KBM-7 (cell line): ENCODE results near the gene TMEM126B.
A peak's percentile ranks its signal among the peaks of the same experiment; 100 is the strongest.
"Not testable (repeated sequence)": the region's sequence is repeated elsewhere in the genome, so short reads cannot be mapped to it uniquely, and the experiment has no call there.

Source experiments
- DNase-seq: peaks from one replicate; pipeline ENCODE4 v3.0.0-alpha.2; 2015
- in situ Hi-C: fragments of 300-500 bp; cut with MboI; formaldehyde crosslinking; loops from 2 replicates; pipeline ENCODE4 v1.14.3; 2020; ENCODE audit warnings: low sequenced_read_pairs, low pct_unique_long_range_greater_than_20kb, mixed read lengths

Gene TMEM126B

DNA sequence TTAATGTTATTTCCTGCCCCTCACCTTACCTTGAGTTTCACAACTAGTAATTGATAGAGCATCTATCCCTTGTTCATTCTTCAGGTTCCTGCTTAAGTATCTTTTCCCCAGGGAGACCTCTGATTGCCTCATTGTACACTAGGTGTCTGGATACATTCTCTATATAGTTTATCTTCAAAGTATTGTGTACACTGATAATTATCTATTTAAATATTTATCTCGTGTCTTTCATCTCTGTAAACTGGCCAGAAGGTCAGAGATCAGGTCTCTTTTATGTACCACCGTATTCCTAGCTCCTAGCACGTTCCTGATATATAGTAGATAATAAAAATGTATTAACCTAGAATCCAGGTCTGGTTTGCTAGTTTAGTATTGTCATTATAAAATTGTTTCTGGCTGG, 6.4 kb downstream of the TMEM126B start:
- in situ Hi-C loops, result no loop called here
- DNase-seq, result no peak

DNA sequence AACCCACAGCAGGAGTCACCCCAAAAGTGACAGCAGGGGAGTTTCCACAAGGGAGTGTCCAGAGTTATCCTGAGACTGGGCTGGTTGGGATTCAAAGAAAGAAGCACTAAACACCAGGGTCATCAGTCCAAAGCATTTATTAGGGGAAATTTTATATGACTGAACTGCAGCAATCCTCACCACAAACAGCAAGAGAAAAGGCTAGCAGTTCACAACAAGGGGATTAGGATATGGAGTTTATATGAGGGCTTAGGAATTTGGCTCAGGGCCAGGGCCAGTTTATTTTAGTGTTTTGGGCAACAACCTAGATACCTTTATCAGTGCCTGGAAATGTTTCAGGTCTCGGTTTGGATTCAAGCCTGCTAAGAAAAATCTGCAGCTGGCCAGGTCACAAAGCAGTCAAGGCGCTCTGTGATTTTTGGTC, 14.8 kb downstream of the TMEM126B start:
- in situ Hi-C loops, result no loop called here
- no peak for DNase-seq

DNA sequence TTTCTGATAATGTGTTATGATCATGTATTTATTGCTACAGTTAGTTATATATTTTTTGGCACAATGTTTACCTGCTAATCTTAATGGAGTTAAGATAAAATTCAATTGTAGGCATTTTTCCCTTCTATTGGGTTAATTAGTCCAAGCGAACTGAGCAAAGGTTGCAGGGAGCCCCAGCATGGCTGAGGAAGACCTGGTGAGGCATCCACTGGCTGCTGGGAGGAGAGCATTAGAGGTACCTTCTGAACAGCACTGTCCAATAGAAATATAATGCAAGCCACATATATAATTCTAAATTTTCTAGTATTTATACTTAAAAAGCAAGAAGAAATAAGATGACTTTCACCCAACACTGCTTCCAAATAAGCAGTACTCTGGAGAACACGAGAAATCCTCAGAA, 18.7 kb downstream of the TMEM126B start:
- in situ Hi-C loops, result no loop called here
- DNase-seq, result no peak

DNA sequence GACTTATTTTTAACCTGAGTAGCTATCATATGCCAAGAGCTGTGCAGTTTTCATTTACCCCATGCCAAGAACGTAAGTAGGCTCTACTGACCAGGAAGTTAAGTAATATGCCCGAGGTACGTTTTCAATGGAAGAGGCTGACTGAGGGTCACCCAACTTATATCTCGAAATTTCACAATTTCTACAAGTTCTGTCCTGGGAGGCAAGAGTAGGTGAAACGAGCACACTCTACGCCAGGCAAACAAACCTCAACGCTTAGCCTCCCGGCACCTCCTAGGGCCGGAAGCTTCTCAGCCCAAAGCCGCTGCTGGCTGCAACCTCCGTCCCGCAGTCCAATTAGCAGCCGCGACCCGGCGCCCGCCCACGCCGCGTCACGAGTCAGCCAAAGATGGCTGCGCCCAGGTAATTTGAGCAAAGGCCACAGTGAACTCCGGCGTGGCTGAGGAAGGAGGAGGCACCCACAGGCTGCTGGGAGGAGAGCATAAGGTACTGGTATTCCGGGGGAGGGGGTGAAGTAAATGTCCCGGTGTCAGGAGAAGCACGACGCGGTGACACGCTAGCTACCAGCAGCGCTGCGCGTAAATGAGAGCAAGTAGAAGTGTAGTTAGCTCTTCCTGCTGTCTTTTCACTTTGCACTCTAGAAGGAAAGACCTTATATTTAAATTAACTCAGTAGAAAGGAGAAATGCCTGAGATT, 19.4 kb downstream of the TMEM126B start, which contains the start of gene TMEM126A:
Gene TMEM126A, plus strand, starts transcription at position 364 of the 696 bp plus-strand sequence. CDS start 2,289 bp downstream, outside the sequence.
- in situ Hi-C loops, result no loop called here
- DNase-seq, result peak; percentile 90

DNA sequence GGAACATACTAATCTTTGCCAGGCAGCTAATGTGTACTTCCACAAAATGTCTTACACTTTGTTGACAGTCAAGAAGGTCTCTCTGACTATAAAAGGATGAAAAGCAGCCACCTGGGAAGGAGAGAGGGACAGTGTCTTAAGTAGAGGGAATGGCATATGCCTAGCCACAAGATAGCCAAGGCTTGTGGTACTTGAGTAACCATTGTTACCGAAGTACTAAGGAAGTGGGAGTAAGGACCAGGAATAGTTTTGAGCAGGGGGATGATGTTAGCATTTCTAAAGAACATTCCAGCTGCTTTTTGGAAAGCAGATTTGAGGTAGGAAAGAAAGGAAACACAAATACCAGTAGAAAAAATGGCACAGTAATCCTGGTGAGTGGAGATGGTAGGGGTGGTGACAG, 22.7 kb downstream of the TMEM126B start:
- in situ Hi-C loops, result no loop called here
- DNase-seq, result no peak

DNA sequence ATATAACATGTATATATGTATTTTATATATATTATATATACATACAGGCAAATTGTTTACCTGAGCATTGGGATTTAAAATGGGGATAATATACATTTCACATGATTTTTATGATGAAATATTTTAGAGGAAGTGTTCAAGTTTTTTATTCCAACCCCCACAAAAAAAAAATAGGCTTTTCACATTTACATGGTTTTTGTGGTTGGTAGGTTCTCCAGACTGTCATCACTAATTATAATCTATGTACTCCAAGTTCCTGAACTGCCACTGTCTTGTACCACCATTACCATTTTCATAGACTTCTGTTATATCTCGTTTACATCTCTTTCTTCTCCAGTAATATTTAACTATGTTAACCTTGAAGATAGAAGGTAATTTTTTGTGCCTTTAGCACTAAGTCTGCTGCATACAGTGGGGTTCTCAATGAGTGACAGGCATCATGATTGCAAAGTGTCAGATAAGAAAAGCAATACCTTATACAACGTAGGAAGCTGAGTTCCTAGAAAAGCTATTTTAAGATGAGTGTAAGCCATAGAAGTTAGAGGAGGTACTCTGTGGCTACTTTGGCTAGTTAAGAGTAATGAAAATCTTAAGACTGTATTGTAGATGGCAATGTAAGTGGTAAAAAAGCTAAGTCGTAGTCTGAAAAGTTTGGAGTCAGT, 24.5 kb downstream of the TMEM126B start:
- DNase-seq, result peak; percentile 77
- in situ Hi-C loops, result no loop called here

DNA sequence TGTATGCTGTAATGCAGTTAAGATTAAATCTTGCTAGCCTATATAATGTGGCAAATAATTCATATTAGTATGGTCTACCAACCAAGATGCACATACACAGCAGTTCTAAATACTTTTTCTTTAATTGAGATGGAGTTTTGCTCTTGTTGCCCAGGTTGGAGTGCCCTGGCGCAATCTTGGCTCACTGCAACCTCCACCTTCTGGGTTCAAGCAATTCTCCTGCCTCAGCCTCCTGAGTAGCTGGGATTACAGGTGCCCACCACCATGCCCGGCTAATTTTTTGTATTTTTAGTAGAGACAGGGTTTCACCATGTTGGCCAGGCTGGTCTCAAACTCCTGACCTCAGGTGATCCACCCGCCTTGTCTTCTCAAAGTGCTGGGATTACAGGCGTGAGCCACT, 25.9 kb downstream of the TMEM126B start:
- DNase-seq, in situ Hi-C loops: not testable (repeated sequence)

DNA sequence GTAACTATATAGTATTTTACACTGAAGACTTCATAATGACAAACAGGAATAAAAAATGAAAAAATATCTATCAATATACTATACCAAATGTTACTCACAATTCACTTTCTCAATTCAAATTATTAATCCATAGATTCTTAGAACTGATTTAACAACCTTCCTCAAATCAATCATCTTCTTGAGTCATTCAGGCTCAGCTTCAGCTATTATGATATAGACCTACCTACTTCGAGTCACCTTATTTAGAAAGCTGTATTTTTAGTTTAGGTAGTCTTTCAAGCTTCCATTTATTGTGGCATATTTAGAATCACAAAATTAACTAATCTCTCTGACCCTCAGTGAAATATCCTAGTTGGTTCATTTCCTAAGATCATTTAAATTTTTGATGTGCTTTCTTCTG, 28.4 kb downstream of the TMEM126B start:
- in situ Hi-C loops, result no loop called here
- no peak for DNase-seq

DNA sequence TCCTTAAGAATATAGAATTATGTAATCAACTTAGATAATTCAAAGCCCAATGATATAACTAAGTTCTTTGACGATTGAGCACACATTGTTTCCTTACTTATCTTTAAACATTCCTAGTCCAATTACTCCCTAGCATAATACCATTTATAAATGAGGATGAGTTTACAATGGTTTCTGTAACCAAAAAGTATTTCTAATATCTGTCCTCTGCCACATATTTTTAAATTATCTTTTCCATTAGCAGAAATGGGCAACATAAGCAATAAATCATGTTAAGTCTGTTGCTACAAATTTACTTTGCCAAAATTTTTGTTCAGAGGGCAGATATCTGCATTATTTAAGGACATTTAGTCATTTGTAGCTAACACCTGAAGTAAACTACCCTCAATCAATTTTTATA, 29.8 kb downstream of the TMEM126B start:
- DNase-seq, result no peak
- in situ Hi-C loops, result no loop called here

DNA sequence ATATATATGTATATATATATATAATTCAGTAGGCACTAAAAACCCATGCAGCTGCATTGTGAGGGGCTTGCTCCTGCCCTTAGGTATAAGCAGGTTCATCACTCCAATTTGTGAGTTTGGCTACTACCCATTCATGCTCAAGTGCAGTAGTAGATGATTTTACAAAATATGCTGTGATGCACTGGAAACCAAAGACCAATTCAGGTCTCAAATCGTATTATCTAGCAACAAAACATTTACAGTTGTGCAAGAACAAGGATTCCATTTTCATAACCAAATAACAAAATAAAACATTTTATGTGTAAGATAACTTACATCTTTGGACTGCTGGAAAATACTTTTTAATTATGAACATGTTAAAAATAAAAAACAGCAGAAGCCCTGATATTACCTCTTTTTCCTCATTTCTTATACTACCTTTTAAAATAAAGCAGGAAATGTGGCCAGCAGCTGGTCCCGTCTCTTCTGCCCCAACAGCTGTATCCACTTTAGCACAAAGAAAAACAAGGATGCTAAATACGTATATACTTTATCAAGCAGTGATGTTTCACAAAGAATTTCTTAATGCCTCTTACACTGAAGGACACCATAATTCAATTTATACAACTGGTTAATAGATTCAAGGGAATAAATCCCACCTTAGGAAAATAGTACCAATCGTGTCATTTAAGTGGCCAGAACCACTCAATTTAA, 33.7 kb downstream of the TMEM126B start:
- no peak for DNase-seq
- in situ Hi-C loops, result no loop called here

DNA sequence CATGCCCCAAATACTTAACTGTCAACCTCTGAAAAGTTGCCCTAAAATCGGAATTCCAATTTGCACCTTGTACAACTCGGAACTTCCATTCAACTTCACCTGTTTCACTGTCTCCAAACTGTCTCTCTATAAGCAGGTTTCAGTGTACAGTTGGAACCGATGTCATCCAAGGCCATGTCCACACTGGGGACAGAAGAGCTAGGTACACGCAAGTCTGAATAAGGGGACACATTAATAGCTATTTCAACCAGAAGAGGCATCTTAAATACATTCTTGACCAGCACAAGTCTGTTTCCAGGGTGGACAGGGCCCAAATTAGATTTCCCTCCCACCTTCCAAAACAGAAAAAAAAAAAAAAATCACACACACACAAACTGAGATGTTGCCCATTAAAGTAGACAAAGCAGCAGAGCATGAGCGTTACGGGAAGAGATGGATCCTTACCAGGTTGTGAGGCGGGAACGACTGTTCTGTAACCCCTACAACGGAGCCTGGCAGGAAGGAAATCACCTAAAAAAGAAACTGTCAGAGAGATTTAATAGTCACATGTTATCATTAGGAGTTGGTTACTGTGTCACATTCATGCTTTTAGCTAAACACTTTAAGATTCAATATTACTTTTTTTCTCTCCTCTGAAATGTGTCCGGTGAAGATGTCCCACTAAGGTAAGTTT, 34.8 kb downstream of the TMEM126B start:
- in situ Hi-C loops, result no loop called here
- peak; percentile 28 for DNase-seq

DNA sequence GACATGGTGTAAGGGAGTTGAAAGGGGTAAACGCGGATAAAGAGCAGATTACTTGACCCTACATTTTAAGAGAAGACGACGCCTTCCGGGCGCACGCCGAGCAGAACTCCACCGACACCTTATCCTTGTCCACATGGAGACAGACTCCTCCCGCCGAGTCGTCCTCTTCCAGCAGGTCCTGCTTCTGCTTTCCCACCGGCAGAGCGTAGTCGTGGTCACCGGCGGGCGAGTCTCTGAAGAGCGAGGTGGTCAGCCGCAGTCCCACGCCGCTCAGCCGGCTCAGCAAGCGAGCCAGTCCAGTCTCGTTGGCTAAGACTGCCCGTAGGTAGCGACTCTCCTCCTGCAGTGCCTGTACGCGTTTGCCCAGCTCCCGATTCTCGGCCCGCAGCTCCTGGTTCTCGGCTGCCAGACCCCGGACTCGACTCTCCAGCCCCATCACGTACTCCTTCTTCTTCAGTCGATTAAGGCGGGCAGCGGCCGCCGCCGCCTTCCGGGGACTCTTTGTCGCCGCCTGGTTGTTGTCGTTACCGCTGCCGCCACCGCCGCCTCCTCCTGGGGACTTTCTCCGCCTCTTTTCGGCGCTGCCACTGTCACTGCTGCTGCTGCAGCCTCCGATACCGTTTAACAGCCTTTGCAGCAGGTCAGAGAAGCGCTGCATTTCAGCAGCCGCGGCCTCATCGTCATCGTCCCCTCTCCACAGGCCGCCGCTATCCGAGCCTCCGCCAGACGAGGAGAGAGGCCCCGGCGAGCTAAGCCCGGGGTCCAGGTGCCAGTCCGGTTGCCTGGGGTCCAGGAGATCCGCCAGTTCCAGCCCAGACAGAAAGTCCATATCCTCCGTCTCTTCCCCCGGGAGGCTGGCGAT, 35.6 kb downstream of the TMEM126B start:
- in situ Hi-C loops, result no loop called here
- peak; percentile 85 for DNase-seq

DNA sequence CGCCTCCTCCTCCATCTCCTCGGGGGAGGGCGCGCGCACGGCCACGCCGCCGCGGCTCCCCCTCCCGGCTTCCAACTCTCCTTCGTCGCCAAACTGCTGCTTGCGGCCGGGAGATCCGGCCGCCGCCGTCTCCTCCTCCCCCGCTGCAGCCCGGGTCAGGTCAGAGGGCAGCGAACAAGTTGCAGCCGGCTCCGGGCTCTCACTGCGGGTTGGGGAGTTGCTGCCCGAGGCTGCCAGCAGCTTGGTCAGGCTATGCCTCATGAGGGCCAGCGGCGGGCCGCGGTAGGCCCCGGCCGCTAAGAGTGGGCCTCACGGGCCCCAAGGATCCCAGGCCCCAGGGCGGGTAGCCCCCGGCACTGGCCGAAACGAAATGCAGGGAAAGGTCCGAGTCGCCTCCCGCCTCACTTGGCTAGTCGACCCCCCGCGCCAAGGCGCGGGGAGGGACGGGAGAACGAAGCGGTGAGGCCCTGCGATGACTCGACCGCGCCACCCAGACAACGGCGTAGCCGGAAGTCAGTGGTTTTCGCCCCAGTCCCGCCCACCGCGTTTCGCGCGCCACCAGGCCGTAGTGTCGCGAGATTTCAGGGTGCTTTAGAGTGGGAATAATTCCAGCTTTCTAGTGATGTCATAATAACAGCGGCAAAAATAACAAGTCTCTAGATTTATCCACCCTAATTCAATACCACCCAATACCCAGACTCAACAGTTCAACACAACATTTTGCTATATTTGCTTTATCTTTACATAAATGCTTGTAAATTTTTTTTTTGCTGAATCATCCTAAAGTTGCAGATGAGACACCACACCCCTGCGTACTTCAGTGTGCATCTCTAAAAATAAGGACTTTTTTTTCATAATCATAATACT, 36.5 kb downstream of the TMEM126B start, which contains the start of gene CREBZF:
Gene CREBZF, minus strand, starts transcription at position 515 of the 867 bp plus-strand sequence. Its CDS starts 254 bp downstream, at position 261.
- DNase-seq, result peak; percentile 94
- in situ Hi-C loops, result no loop called here

DNA sequence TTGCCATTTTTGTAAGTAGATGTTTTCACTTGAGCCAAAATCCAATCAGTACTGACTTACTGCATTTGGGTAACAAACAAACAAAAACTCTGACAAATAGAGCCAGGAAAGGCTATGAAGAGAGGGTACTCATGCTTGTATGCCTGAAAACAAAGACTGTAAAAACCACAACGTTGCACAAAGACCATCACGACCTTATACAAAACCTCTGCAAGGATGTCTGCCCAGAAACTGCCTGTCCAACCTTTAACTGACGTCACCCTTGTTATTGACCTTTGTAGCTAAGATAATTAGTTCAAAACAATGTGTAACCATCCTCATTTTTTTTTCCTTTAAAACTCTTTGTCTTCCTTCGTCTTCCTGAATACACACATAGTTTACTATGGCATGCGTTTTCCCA, 37.3 kb downstream of the TMEM126B start:
- no peak for DNase-seq
- in situ Hi-C loops, result no loop called here

DNA sequence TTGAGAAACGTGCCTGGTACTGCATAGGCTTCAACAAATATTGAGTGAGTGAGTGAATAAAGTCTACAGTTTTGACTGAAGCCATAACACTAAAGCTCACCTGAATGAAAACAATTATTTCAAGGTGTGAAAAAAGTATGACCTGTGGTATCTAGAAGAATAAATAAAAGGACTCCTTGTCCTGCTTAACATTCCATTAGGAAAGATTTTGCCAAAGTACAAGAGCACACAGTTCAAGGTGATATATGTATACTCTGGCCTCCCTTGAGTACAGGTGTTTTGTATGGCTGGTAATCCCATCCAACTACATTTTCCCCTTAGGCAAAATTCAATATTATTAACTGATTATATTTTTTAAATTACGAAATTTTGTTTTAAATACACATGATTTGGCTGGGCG, 38.3 kb downstream of the TMEM126B start:
- in situ Hi-C loops, result no loop called here
- DNase-seq, result no peak

DNA sequence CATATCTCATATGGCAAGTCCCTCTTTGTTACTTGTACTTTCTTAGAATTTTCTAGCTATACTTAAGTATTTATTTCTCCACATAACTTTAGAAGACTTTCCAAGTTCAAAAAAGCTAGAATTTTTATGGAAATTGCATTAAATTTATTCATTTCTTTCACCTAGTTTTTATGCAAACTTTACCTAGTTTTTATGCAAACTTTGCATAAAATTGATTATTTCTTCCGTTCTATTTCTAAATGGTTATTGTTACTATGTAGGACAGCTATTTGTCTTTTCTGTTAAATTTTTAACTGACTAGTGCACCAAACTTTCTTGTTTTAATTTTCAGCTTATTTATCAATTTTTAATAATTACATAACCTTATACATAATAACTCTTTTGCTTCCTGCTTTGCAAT, 39.8 kb downstream of the TMEM126B start:
- in situ Hi-C loops, result no loop called here
- DNase-seq, result no peak

DNA sequence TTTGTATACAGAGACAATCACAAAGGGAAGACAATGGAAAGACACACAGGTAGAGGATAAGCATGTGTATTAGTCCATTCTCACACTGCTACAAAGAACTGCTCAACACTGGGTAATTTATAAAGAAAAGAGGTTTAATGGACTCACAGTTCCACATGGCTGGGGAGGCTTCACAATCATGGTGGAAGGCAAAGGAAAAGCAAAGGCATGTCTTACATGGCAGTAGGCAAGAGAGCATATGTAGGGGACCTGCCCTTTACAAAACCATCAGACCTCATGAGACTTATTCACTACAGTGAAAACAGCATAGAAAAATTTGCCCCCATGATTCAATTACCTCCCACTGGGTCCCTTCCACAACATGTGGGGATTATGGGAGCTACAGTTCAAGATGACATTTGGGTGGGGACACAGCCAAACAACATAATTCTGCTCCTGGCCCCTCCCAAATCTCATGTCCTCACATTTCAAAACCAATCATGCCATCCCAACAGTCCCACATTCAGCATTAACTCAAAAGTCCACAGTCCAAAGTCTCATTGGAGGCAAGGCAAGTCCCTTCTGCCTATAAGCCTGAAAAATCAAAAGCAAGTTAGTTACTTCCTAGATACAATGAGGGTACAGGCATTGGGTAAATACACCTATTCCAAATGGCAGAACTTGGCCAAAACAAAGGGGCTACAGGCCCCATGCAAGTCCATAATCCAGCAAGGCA, 42.7 kb downstream of the TMEM126B start:
- DNase-seq, in situ Hi-C loops: not testable (repeated sequence)
